HepG2 (cell line): Measurements from ENCODE around the gene CYSLTR2. TPM values are rescaled to one million over a fixed set of nuclear protein-coding genes. Genes with fewer than 3 reads are reported as not detected.

Source experiments
- HINFP ChIP-seq: sonication (generic); formaldehyde crosslinking; IDR thresholded peaks from 2 replicates; pipeline ENCODE4 v1.4.0; 2020; ENCODE audit warnings: low read depth, mild to moderate bottlenecking, missing genetic modification reagents
- HNRNPUL1 ChIP-seq: fragments of 200-400 bp; formaldehyde crosslinking; IDR thresholded peaks from 2 replicates; pipeline ENCODE4 v1.6.1; 2017; ENCODE audit warnings: low read depth, mild to moderate bottlenecking, low read length, moderate library complexity
- KDM2A ChIP-seq: sonication (generic); formaldehyde crosslinking; IDR thresholded peaks from 2 replicates; pipeline ENCODE4 v1.4.0; 2020; ENCODE audit warnings: low read depth, missing genetic modification reagents, borderline replicate concordance
- MYPOP ChIP-seq: sonication (generic); formaldehyde crosslinking; IDR thresholded peaks from 2 replicates; pipeline ENCODE4 v1.8.1; 2023; ENCODE audit warnings: mild to moderate bottlenecking, moderate library complexity, missing genetic modification reagents
- NCOA2 ChIP-seq: sonication (generic); formaldehyde crosslinking; IDR thresholded peaks from 2 replicates; pipeline ENCODE4 v1.8.0; 2022; ENCODE audit warnings: inconsistent platforms
- NR2F6 ChIP-seq, 2 experiments: IDR thresholded peaks; 2 replicates each; pipeline ENCODE4 v1.6.1; 2016; ENCODE audit warnings: antibody characterized with exemption in 1 of 2, mild to moderate bottlenecking in 1 of 2
- RAD51 ChIP-seq: fragments of 450-650 bp; IDR thresholded peaks from 2 replicates; pipeline ENCODE4 v1.6.1; 2016; ENCODE audit warnings: borderline replicate concordance
- RBAK ChIP-seq: sonication (generic); formaldehyde crosslinking; IDR thresholded peaks from 2 replicates; pipeline ENCODE4 v1.5.1; 2020; ENCODE audit warnings: mild to moderate bottlenecking, missing genetic modification reagents
- RBM39 ChIP-seq: fragments of 200-400 bp; formaldehyde crosslinking; IDR thresholded peaks from one replicate; pipeline ENCODE4 v1.6.1; 2018; ENCODE audit warnings: antibody characterized with exemption, mild to moderate bottlenecking, low read depth, low read length; ENCODE audit not compliant: poor library complexity, severe bottlenecking
- TFAP4 ChIP-seq: sonication (generic); IDR thresholded peaks from 2 replicates; pipeline ENCODE4 v1.6.1; 2016; ENCODE audit warnings: low read depth, borderline replicate concordance
- ZFP37 ChIP-seq: sonication (generic); formaldehyde crosslinking; IDR thresholded peaks from 2 replicates; pipeline ENCODE4 v1.4.0; 2020; ENCODE audit warnings: missing genetic modification reagents, borderline replicate concordance
- ZNF253 ChIP-seq: sonication (generic); formaldehyde crosslinking; IDR thresholded peaks from 2 replicates; pipeline ENCODE4 v1.8.0; 2022; ENCODE audit warnings: mild to moderate bottlenecking, missing genetic modification reagents, borderline replicate concordance
- ZNF3 ChIP-seq: IDR thresholded peaks from 2 replicates; pipeline ENCODE4 v1.7.0; 2017; ENCODE audit warnings: inconsistent platforms
- ZNF34 ChIP-seq: sonication (generic); formaldehyde crosslinking; IDR thresholded peaks from 2 replicates; pipeline ENCODE4 v1.4.0; 2020; ENCODE audit warnings: mild to moderate bottlenecking, missing genetic modification reagents, borderline replicate concordance
- ZNF609 ChIP-seq: sonication (generic); formaldehyde crosslinking; IDR thresholded peaks from 2 replicates; pipeline ENCODE4 v1.4.0; 2020; ENCODE audit warnings: mild to moderate bottlenecking, missing genetic modification reagents, borderline replicate concordance
- ZNF672 ChIP-seq: sonication (generic); formaldehyde crosslinking; IDR thresholded peaks from 2 replicates; pipeline ENCODE4 v1.8.1; 2022; ENCODE audit warnings: missing genetic modification reagents
- polyA plus RNA-seq, 8 experiments: library from polyadenylated mRNA; depleted of rRNA in 3 of 8; stranded (reverse) in 7 of 8; unstranded in 1 of 8; fragments of >200 nt; fragmentation: Illumina TruSeq in 4 of 8; extraction: Trizol in 4 of 8; gene quantifications; 2 replicates each; pipeline versions ENCODE4 v1.2.1 to v1.2.3, GENCODE V29; 2011 to 2016; ENCODE audit warnings: low read depth in 4 of 8, missing spikeins in 1 of 8, mixed read lengths in 1 of 8; ENCODE audit not compliant: insufficient read depth in 1 of 8
- total RNA-seq, 5 experiments: library from RNA; depleted of rRNA; stranded (reverse); fragments of >200 nt; fragmentation: Illumina TruSeq; extraction: Trizol; gene quantifications; 2 replicates each; pipeline ENCODE4 v1.2.3, GENCODE V29; 2016; ENCODE audit warnings: low read depth in 1 of 5
- TF ChIP-seq, protein P1 (sequence below): sonication (generic); formaldehyde crosslinking; IDR thresholded peaks from 2 replicates; pipeline ENCODE4 v1.4.0; 2020; ENCODE audit warnings: missing genetic modification reagents
- TF ChIP-seq, protein P2 (sequence below): sonication (generic); formaldehyde crosslinking; conservative IDR thresholded peaks from 2 replicates; pipeline ENCODE4 v1.8.0; 2022; ENCODE audit warnings: low read depth, missing genetic modification reagents

CYSLTR2 gene
- total and polyA plus RNA-seq, 2 of the 13 experiments (the other 11 are each of a cell fraction or from before 2014, with no cell fraction given): not detected

DNA sequence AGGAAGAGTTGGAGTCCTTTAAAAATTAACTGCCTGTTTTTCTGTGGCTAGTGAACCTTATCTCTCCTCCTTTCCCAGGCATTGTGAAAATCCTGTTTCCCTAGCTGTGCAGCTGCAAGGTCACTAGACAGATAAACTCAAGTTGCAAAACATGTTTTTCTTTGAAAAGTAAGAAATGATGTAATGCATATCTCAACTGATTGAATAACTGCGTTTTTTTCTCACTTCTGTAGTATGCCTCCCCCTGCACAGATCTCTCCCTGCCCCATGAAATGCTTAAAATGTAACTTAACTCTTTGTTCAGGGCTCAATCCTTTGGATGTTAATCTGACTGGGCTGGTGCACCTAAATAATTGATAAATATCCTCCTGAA, 27.7 kb upstream of the CYSLTR2 start (continued):
- TF ChIP-seq MYPOP (CRISPR knock-in tag): no peak; the same call in 1 of the 2 replicates
- TF ChIP-seq ZFP37: no peak
- TF ChIP-seq, protein P1, sequence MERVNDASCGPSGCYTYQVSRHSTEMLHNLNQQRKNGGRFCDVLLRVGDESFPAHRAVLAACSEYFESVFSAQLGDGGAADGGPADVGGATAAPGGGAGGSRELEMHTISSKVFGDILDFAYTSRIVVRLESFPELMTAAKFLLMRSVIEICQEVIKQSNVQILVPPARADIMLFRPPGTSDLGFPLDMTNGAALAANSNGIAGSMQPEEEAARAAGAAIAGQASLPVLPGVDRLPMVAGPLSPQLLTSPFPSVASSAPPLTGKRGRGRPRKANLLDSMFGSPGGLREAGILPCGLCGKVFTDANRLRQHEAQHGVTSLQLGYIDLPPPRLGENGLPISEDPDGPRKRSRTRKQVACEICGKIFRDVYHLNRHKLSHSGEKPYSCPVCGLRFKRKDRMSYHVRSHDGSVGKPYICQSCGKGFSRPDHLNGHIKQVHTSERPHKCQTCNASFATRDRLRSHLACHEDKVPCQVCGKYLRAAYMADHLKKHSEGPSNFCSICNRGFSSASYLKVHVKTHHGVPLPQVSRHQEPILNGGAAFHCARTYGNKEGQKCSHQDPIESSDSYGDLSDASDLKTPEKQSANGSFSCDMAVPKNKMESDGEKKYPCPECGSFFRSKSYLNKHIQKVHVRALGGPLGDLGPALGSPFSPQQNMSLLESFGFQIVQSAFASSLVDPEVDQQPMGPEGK: peak; percentile 51; the same call in 1 of the 2 replicates
- TF ChIP-seq, protein P2, sequence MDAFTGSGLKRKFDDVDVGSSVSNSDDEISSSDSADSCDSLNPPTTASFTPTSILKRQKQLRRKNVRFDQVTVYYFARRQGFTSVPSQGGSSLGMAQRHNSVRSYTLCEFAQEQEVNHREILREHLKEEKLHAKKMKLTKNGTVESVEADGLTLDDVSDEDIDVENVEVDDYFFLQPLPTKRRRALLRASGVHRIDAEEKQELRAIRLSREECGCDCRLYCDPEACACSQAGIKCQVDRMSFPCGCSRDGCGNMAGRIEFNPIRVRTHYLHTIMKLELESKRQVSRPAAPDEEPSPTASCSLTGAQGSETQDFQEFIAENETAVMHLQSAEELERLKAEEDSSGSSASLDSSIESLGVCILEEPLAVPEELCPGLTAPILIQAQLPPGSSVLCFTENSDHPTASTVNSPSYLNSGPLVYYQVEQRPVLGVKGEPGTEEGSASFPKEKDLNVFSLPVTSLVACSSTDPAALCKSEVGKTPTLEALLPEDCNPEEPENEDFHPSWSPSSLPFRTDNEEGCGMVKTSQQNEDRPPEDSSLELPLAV: no peak
- TF ChIP-seq RBAK (CRISPR knock-in tag): no peak
- no peak for TF ChIP-seq HNRNPUL1
- peak; percentile 45; the same call in 1 of the 2 replicates for TF ChIP-seq TFAP4
- TF ChIP-seq ZNF609 (CRISPR knock-in tag): peak; percentile 67; the same call in 1 of the 2 replicates
- no peak for TF ChIP-seq RAD51
- no peak for TF ChIP-seq ZNF672 (CRISPR knock-in tag)
- TF ChIP-seq RBM39: no peak
- peak; percentile 97 for TF ChIP-seq NCOA2 (CRISPR knock-in tag)
- peak; percentile 58; the same call in 1 of the 2 replicates for TF ChIP-seq NR2F6 (IDR thresholded peaks at IDR 0.05)
- TF ChIP-seq NR2F6 (CRISPR knock-in tag; IDR thresholded peaks at IDR 0.05): peak; percentile 78
- TF ChIP-seq KDM2A (CRISPR knock-in tag): no peak
- no peak for TF ChIP-seq ZNF253 (CRISPR knock-in tag)
- no peak for TF ChIP-seq ZNF34 (CRISPR knock-in tag)
- no peak for TF ChIP-seq HINFP (CRISPR knock-in tag)
- TF ChIP-seq ZNF3 (CRISPR knock-in tag): peak; percentile 96
